ENCODE data around the gene IFNL4.

GRCh38 chr19:39240421-39240820 is 8.2 kb downstream of the IFNL4 start:
- TF ChIP-seq TAF1 (IDR thresholded peaks at IDR 0.05; ENCODE audit: borderline replicate concordance, insufficient read depth, low read length) (no peak), SIN3A (IDR thresholded peaks at IDR 0.05; ENCODE audit: borderline replicate concordance, insufficient read depth, low read length) (no peak), POLR2AphosphoS5 (IDR thresholded peaks at IDR 0.05; ENCODE audit: low read depth, low read length) (no peak), REST (IDR thresholded peaks at IDR 0.05; ENCODE audit: insufficient read depth in 1 of 2, low read depth in 2 of 2, low read length in 2 of 2) (no peak), FOXP2 (optimal IDR thresholded peaks at IDR 0.05; ENCODE audit: borderline replicate concordance, extremely low read depth, extremely low read length, insufficient read depth) (no peak)
